Measurements from ENCODE around the gene WIPF1.

Gene WIPF1

GRCh38 chr2:174597345-174598047 lies at the start of gene WIPF1:
Gene WIPF1, minus strand, starts transcription at chr2:174597804. Its CDS starts 12,231 bp downstream, at chr2:174585573.
- peak; percentile 57 for DNase-seq (ENCODE audit: low read depth)

DNA sequence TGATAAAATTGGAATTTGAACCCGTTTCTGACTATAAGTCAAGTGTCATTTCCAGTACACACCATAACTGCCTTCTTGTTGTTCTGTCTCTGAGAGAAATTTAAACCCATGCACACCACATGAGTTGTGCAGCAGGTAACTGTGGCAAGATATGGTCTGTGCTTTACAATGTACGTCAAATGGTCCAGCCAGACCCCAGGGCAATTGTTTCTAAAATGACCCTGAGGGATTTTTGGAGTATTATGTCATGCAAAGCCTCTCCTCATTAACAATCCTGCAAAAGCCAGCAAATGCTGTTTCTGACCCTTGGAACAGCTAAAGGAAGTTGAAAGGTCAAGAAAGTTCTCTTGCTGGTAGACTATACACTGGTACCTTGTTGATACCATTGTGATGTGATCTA lies 47.7 kb upstream of the WIPF1 start:
- DNase-seq (ENCODE audit: low read depth) = no peak

GRCh38 chr2:174644406-174644805 lies 46.8 kb upstream of the WIPF1 start:
- DNase-seq (ENCODE audit: low read depth) = no peak

DNA sequence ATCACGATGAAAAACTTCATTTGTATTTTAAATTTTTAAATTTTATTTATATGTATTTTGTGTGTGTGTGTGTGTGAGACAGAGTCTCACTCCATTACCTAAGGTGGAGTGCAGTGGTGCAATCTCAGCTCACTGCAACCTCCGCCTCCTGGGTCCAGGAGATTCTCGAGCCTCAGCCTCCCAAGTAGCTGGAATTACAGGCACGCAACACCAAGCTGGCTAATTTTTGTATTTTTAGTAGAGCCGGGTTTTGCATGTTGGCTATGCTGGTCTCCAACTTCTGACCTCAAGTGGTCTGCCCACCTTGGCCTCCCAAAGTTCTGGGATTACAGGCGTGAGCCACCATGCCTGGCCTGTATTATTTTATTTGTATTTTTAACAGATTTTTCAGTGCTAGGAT lies 45.8 kb upstream of the WIPF1 start:
- DNase-seq (ENCODE audit: low read depth) = no peak

- DNase-seq (ENCODE audit: low read depth) = no peak
Observed at GRCh38 chr2:174641168-174641567, 43.6 kb upstream of the WIPF1 start.

DNA sequence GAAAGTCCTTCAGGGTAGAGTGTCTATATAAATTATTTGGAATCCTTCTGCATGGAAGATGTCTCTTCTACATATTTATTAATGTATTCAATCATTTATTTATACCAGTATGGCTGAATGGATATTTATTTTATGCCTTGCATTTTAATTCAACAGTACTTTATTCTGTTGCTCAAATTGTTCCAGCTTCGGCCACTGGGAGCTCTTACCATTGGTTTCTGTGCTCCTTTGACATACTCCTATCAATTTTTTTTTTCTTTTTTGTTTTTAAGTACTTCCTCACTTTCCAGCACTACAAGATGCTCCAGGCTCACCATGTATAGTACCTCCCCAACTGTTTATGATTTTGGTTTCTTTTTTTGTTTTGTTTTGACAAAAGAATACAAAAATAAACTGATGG lies 39.4 kb upstream of the WIPF1 start:
- no peak for DNase-seq (ENCODE audit: low read depth)

- peak; percentile 41 for DNase-seq (ENCODE audit: low read depth)
Observed at GRCh38 chr2:174635776-174636404, 38.3 kb upstream of the WIPF1 start.

GRCh38 chr2:174635015-174635593 lies 37.5 kb upstream of the WIPF1 start:
- no peak for DNase-seq (ENCODE audit: low read depth)

- no peak for DNase-seq (ENCODE audit: low read depth)
Observed at GRCh38 chr2:174634130-174635014, 36.8 kb upstream of the WIPF1 start.

- DNase-seq (ENCODE audit: low read depth) = no peak
Observed at GRCh38 chr2:174633623-174633930, 36.0 kb upstream of the WIPF1 start.

- no peak for DNase-seq (ENCODE audit: low read depth)
Observed at GRCh38 chr2:174632841-174633622, 35.4 kb upstream of the WIPF1 start.

DNA sequence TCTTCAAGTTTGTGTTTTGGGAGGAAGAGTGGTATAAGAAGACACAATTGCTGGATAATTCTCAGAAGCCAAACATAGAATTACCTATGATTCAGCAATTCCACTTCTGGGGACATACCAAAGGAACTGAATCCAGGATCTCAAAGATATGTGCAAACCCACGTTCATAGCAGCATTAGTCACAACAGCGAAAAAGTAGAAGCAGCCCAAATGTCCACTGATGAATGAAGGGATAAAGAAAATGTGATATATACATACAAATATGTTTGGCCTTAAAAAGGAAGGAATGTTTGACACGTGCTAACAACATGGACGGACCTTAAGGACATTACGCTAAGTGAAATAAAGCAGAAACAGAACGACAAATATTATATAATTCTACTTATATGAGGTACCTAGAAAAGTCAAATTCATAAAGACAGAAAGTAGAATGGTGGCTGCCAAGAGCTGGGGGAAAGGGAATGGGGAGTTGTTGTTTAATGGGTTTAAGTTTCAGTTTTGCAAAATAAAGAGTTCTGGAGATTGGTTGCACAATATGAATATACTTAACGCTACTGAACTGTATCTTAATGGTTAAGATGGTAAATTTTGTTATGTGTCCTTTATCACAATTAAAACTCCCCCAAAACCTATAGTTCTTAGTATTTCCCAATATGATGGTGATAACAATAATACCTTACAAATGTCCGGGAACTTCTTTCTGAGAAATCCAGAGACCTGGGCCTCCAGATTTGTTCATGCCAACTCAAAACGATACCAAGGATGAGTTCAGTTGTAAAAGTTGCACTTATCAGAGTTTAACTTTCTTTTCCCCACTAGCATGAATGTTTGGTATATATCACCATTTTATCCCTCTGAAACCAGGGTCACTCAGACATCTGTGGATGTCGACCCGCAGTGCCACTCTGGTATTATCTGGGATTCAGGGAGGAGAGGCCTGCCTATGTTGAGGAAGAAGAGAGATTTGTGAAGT lies 33.7 kb upstream of the WIPF1 start:
- DNase-seq (ENCODE audit: low read depth) = peak; percentile 75

DNA sequence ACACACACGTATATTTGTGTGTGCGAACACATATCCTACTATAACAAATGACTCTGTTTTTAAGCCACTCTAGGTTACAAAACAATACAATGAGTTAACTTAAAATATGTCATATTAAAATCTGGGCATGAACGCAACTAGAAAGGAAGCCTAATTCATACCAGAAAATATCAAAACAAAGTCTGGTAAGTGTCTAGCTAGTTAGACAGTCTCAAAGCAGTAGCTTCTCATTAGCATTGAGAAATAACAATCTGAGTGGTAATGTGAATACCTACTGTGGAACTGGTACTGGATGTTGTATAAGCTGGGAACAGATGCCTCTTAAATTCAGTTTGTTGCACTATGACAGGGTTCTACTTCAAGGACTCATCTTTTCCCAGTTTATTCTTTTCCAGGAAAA lies 32.5 kb upstream of the WIPF1 start:
- DNase-seq (ENCODE audit: low read depth) = no peak

DNA sequence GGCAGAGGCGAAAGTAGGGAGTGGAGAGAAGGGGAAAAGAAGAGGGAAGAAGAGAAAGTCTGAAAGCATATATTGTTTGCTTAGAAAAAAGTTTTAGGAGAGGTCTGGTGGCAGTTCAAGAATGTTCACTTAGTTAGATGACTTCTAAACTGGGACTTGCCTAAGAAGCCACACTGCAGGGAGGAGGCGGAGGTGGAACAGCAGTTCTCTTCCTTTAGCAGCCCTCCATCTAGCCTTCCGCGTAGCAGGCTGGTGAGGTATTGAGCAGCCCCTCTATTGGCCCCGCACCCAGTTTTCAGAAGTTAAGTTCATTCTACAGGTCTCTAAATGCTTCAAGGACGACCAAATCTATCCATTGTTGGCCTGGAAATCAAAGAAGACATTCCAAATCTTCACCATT lies 31.9 kb upstream of the WIPF1 start:
- DNase-seq (ENCODE audit: low read depth) = no peak

- DNase-seq (ENCODE audit: low read depth) = no peak
Observed at GRCh38 chr2:174628528-174629169, 31.0 kb upstream of the WIPF1 start.

- DNase-seq (ENCODE audit: low read depth) = no peak
Observed at GRCh38 chr2:174627216-174627615, 29.6 kb upstream of the WIPF1 start.

- no peak for DNase-seq (ENCODE audit: low read depth)
Observed at GRCh38 chr2:174624895-174625430, 27.4 kb upstream of the WIPF1 start.

DNA sequence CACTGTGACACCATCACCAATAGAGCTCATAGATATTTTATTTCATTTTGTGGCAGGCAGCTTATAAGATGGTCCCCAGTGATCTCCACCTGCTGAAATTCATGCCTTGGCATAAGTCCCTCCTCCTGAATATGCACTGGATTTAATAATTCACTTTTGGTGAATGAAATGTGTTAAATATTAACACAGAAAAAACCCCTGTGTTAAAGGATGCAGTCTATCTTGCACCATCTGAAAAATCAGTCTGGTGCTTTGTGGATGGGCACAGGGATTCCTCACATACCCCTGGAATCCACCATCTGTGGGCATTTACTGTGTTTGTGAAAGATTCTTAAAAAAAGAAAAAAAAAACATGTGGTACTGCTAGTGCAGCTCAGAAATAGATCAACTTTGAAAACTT lies 26.1 kb upstream of the WIPF1 start:
- no peak for DNase-seq (ENCODE audit: low read depth)

GRCh38 chr2:174623106-174623637 lies 25.6 kb upstream of the WIPF1 start:
- no peak for DNase-seq (ENCODE audit: low read depth)

- no peak for DNase-seq (ENCODE audit: low read depth)
Observed at GRCh38 chr2:174621323-174621722, 23.7 kb upstream of the WIPF1 start.
